ENCODE measurements around the gene KIF13A. TPM values are rescaled to one million over a fixed set of nuclear protein-coding genes. Genes with fewer than 3 reads are reported as not detected.

Gene KIF13A
- total and polyA plus RNA-seq, 9 of the 15 experiments (the other 6 are each of a cell fraction or from before 2014, with no cell fraction given): 3.6 to 44.3 (median 29.7) TPM

DNA sequence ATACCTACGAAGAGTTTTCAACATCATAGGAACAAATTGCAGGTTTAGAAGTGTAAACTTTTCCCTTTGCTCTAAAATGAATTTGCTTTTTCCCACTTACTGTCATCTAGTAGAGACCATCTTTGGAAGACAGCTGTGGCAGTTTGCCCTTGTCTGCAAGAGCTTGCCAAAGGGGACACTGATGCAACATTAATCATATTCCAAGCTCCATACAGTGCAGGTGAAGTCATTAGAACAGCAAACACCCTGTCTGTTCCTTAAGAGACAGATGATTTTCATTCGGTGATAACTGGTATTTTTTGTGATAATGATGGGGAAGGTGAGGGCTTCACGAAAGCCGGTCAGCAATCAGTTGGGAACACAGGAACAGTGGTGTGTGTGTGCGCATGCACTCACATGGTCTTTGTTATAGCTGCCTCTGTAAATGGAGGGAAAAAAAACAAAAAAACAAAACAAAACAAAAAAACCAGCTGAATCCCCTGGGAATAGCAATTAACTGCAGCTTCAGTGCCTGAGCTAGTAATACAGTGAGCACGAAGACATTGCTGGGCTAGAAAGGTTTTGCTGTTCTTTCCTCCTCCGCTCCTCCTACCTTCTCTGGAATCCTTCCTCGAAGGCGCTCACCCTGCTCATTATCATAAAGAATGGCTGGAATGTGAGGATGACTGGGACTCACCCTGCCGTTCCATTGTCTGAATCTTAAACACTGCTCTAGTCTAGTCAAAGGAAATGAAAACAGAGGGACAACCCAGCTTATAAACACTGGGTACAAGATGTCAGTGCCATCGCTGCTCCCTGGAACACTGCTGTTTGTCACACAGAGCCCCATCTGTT is 35.2 kb upstream of the KIF13A start:
- DNase-seq (ENCODE audit: extremely low read depth in 1 of 4, low spot score in 3 of 4) (no peak), ATAC-seq (no peak; the same call in 2 of the 3 replicates), FAIRE-seq (no peak)
- Histone ChIP-seq H2AFZ (ENCODE audit: low read depth, low read length) (peak overlapping the region; percentile 61), H3K79me2 (ENCODE audit: control insufficient read depth, insufficient read depth, low read length) (no peaks in the 10 kb centered on the region), H3K4me1 (replicated peaks in 1 of 2; ENCODE audit: control insufficient read depth in 2 of 2, insufficient read depth in 2 of 2, low read length in 2 of 2) (0 out of 5 replicates have a peak, but pooled peaks cover 0 to under 1% of the 10 kb centered on the region in 2 experiments), H3K4me2 (ENCODE audit: insufficient read depth, low read length) (no peak overlapping the region), H4K20me1 (replicated peaks; ENCODE audit: control insufficient read depth, insufficient read depth, low read length) (no peaks in the 10 kb centered on the region), H3K27me3 (ENCODE audit: control insufficient read depth in 2 of 2, insufficient read depth in 2 of 2, low read length in 2 of 2) (no peaks in the 10 kb centered on the region), H3K9me3 (replicated peaks; ENCODE audit: control insufficient read depth, insufficient read depth, low read depth, low read length) (peaks cover 3% of the 10 kb centered on the region; the same call in 1 of the 2 replicates), H3K27ac (ENCODE audit: extremely low read depth, low read depth, low read length) (no peak overlapping the region), H3K9ac (ENCODE audit: insufficient read depth in 1 of 2, low read depth in 2 of 2, low read length in 2 of 2) (no peak overlapping the region), H3K9me1 (ENCODE audit: control insufficient read depth, insufficient read depth, low read length) (no peaks in the 10 kb centered on the region), H3K36me3 (ENCODE audit: control insufficient read depth, insufficient read depth, low read length) (no peaks in the 10 kb centered on the region), H3K4me3 (no peak overlapping the region)
- CTCF ChIA-PET (ENCODE audit: low intra/inter-chr PET ratio): no interaction called here
- 69% methylated on average over 11 of the region's 11 CpGs for whole genome bisulfite sequencing (ENCODE audit: insufficient coverage, low coverage, missing lambda C conversion rate)
- BruUV-seq (replicated peaks): no TSS peak
- POLR2A ChIA-PET: interaction anchor here (0.6 kb wide), 2 partner anchors 30 to 111 kb away, joined by 3 read pairs; no protein-coding TSS in a partner anchor
- intact Hi-C loops (cut with micrococcal nuclease): no loop called here
- in situ Hi-C loops (cut with MboI): no loop called here
- TF ChIP-seq CBX1 (IDR thresholded peaks at IDR 0.05; ENCODE audit: low read depth) (no peak), FOXK1 (CRISPR knock-in tag; IDR thresholded peaks at IDR 0.05; ENCODE audit: borderline replicate concordance) (no peak), ZNF668 (CRISPR knock-in tag; IDR thresholded peaks at IDR 0.05) (no peak), ZNF124 (CRISPR knock-in tag; IDR thresholded peaks at IDR 0.05) (no peak), POLR3A (IDR thresholded peaks at IDR 0.05; ENCODE audit: borderline replicate concordance, extremely low read depth, insufficient read depth, insufficient read length) (no peak), EP300 (IDR thresholded peaks at IDR 0.05; ENCODE audit: low read length) (no peak), GABPB2 (CRISPR knock-in tag; conservative IDR thresholded peaks at IDR 0.05) (no peak)
- TF ChIP-seq, protein P1, sequence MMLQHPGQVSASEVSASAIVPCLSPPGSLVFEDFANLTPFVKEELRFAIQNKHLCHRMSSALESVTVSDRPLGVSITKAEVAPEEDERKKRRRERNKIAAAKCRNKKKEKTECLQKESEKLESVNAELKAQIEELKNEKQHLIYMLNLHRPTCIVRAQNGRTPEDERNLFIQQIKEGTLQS (IDR thresholded peaks at IDR 0.05): no peak
- TF ChIP-seq, protein P1 (CRISPR knock-in tag; conservative IDR thresholded peaks at IDR 0.05): no peak
- TF ChIP-seq, protein P2, sequence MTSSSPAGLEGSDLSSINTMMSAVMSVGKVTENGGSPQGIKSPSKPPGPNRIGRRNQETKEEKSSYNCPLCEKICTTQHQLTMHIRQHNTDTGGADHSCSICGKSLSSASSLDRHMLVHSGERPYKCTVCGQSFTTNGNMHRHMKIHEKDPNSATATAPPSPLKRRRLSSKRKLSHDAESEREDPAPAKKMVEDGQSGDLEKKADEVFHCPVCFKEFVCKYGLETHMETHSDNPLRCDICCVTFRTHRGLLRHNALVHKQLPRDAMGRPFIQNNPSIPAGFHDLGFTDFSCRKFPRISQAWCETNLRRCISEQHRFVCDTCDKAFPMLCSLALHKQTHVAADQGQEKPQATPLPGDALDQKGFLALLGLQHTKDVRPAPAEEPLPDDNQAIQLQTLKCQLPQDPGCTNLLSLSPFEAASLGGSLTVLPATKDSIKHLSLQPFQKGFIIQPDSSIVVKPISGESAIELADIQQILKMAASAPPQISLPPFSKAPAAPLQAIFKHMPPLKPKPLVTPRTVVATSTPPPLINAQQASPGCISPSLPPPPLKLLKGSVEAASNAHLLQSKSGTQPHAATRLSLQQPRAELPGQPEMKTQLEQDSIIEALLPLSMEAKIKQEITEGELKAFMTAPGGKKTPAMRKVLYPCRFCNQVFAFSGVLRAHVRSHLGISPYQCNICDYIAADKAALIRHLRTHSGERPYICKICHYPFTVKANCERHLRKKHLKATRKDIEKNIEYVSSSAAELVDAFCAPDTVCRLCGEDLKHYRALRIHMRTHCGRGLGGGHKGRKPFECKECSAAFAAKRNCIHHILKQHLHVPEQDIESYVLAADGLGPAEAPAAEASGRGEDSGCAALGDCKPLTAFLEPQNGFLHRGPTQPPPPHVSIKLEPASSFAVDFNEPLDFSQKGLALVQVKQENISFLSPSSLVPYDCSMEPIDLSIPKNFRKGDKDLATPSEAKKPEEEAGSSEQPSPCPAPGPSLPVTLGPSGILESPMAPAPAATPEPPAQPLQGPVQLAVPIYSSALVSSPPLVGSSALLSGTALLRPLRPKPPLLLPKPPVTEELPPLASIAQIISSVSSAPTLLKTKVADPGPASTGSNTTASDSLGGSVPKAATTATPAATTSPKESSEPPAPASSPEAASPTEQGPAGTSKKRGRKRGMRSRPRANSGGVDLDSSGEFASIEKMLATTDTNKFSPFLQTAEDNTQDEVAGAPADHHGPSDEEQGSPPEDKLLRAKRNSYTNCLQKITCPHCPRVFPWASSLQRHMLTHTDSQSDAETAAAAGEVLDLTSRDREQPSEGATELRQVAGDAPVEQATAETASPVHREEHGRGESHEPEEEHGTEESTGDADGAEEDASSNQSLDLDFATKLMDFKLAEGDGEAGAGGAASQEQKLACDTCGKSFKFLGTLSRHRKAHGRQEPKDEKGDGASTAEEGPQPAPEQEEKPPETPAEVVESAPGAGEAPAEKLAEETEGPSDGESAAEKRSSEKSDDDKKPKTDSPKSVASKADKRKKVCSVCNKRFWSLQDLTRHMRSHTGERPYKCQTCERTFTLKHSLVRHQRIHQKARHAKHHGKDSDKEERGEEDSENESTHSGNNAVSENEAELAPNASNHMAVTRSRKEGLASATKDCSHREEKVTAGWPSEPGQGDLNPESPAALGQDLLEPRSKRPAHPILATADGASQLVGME (CRISPR knock-in tag; IDR thresholded peaks at IDR 0.05): no peak
- TF ChIP-seq, protein P3, sequence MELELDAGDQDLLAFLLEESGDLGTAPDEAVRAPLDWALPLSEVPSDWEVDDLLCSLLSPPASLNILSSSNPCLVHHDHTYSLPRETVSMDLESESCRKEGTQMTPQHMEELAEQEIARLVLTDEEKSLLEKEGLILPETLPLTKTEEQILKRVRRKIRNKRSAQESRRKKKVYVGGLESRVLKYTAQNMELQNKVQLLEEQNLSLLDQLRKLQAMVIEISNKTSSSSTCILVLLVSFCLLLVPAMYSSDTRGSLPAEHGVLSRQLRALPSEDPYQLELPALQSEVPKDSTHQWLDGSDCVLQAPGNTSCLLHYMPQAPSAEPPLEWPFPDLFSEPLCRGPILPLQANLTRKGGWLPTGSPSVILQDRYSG (tag; conservative IDR thresholded peaks at IDR 0.05; ENCODE audit: low read depth): no peak
- TF ChIP-seq, protein P4, sequence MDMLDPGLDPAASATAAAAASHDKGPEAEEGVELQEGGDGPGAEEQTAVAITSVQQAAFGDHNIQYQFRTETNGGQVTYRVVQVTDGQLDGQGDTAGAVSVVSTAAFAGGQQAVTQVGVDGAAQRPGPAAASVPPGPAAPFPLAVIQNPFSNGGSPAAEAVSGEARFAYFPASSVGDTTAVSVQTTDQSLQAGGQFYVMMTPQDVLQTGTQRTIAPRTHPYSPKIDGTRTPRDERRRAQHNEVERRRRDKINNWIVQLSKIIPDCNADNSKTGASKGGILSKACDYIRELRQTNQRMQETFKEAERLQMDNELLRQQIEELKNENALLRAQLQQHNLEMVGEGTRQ (CRISPR knock-in tag; IDR thresholded peaks at IDR 0.05): no peak
